Adipocyte (in vitro differentiated cells): Measurements from ENCODE around the gene TXNDC5.
"Not testable (repeated sequence)": the region's sequence is repeated elsewhere in the genome, so short reads cannot be mapped to it uniquely, and the experiment has no call there.

Source experiments
- DNase-seq: peaks from one replicate; pipeline ENCODE4 v3.0.0-alpha.2; 2015; ENCODE audit warnings: low read depth
- H3K27me3 ChIP-seq: replicated peaks from 2 replicates; pipeline ENCODE4 v1.7.0; 2013; ENCODE audit warnings: mild to moderate bottlenecking, low read length, moderate library complexity; ENCODE audit not compliant: control insufficient read depth, insufficient read depth
- H3K36me3 ChIP-seq: 2 replicates; pipeline ENCODE4 v1.7.0; 2013; ENCODE audit warnings: low read length, mild to moderate bottlenecking, moderate library complexity; ENCODE audit not compliant: control insufficient read depth, insufficient read depth, severe bottlenecking
- H3K4me1 ChIP-seq: 2 replicates; pipeline ENCODE4 v1.7.0; 2013; ENCODE audit warnings: mild to moderate bottlenecking, low read length, moderate library complexity; ENCODE audit not compliant: control insufficient read depth, insufficient read depth
- H3K4me3 ChIP-seq: 2 replicates; pipeline ENCODE4 v1.7.0; 2013; ENCODE audit warnings: mild to moderate bottlenecking, low read length, moderate library complexity
- H3K9ac ChIP-seq: 2 replicates; pipeline ENCODE4 v1.7.0; 2013; ENCODE audit warnings: mild to moderate bottlenecking, low read length, moderate library complexity
- H3K9me3 ChIP-seq: 2 replicates; pipeline ENCODE4 v1.7.0; 2013; ENCODE audit warnings: mild to moderate bottlenecking, low read length, moderate library complexity; ENCODE audit not compliant: control insufficient read depth

TXNDC5 gene

GRCh38 chr6:7893342-7893741, 17.2 kb downstream of the TXNDC5 start:
- Histone ChIP-seq H3K9ac (no peak overlapping the region), H3K4me1 (no peaks in the 10 kb centered on the region), H3K9me3 (no peaks in the 10 kb centered on the region), H3K27me3 (no peaks in the 10 kb centered on the region), H3K4me3 (no peak overlapping the region), H3K36me3 (peaks cover 100% of the 10 kb centered on the region)
- DNase-seq = no peak

DNA sequence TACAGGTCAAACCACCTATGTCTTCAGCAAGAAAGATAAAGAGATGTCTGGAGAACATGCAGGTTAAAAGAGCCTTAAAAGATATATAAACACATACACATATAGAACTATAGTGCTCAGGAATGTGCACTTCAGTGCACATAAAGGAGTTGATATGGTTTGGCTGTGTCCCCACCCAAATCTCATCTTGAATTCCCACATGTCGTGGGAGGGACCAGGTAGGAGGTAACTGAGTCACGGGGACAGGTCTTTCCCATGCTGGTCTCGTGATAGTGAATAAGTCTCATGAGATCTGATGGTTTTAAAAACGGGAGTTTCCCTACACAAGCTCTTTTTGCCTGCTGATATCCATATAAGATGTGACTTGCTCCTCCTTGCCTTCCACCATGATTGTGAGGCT, 18.2 kb downstream of the TXNDC5 start:
- DNase-seq, H3K4me1 ChIP-seq, H3K27me3 ChIP-seq, H3K4me3 ChIP-seq, H3K9ac ChIP-seq, H3K9me3 ChIP-seq: not testable (repeated sequence)
- H3K36me3 ChIP-seq = peaks cover 100% of the 10 kb centered on the region

GRCh38 chr6:7891078-7891872, 19.3 kb downstream of the TXNDC5 start:
- Histone ChIP-seq H3K9me3 (no peaks in the 10 kb centered on the region), H3K9ac (no peak overlapping the region), H3K4me3 (no peak overlapping the region), H3K36me3 (peaks cover 100% of the 10 kb centered on the region), H3K27me3 (no peaks in the 10 kb centered on the region), H3K4me1 (no peaks in the 10 kb centered on the region)
- DNase-seq = no peak

DNA sequence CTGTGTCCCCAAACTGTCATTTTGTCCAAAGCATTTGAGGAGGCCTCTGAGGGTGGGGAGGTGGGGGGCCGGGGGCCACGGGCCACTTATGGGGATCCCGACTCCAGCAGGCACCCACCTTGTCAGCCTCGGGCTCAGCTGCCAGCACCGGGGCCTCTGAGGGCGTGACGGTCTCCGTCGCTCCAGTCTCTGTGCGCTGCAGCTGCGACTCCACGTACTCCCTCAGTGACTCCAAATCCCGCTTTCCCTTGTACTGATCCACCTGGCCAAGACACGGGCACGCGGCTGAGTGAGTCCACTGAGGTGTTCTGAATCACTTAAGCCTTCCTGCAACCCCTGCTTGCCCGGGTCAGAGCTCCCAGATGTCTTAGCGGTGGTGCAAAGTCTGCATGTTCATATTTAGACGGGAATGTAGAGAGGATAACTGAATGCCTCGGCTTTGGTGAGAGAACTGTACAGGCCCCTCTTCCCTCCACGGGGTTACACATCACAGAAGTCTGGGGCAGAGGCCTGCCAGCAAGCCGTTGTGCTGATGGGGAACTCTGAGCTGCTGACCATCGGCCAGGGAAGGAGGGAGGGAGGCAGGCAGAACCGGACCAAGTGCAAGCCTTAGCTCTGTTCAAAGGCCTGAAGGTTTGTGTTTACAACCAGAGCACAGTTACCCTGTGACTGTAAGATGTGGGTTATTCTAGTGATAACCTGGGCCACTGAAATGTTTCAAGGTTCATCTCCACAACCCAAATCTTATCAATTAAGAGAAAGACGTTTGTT, 21.8 kb downstream of the TXNDC5 start:
- Histone ChIP-seq H3K9me3 (no peaks in the 10 kb centered on the region), H3K36me3 (peaks cover 100% of the 10 kb centered on the region), H3K4me1 (no peaks in the 10 kb centered on the region), H3K27me3 (no peaks in the 10 kb centered on the region), H3K9ac (no peak overlapping the region), H3K4me3 (no peak overlapping the region)
- DNase-seq = no peak

GRCh38 chr6:7887278-7887991, 23.2 kb downstream of the TXNDC5 start:
- Histone ChIP-seq H3K9me3 (no peaks in the 10 kb centered on the region), H3K4me3 (no peak overlapping the region), H3K4me1 (no peaks in the 10 kb centered on the region), H3K36me3 (peaks cover 100% of the 10 kb centered on the region), H3K27me3 (no peaks in the 10 kb centered on the region), H3K9ac (no peak overlapping the region)
- DNase-seq = no peak

DNA sequence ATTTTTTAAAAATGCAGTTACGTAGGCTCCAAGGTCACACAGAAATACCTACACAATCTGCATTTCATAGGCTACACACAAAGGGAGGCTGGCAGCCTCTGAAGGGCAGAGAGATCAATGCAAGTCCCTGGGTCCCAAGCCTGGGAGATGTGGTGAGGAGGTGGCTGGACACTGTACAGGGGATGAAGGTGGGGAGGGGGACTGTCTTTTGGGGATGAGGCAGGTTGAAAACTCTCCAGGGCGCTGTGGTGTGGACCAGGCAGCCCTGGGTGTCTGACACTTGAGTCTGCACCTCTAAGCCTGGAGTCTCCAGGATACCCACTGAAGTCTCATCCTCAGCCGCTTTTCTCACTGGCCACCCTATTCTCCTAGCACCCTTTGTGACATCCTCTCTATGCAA, 24.5 kb downstream of the TXNDC5 start:
- no peak for DNase-seq
- no peak overlapping the region for H3K9ac ChIP-seq
- H3K4me1 ChIP-seq = no peaks in the 10 kb centered on the region
- no peaks in the 10 kb centered on the region for H3K27me3 ChIP-seq
- no peak overlapping the region for H3K4me3 ChIP-seq
- H3K36me3 ChIP-seq = peaks cover 99% of the 10 kb centered on the region
- no peaks in the 10 kb centered on the region for H3K9me3 ChIP-seq

GRCh38 chr6:7883381-7883780, 27.2 kb downstream of the TXNDC5 start:
- Histone ChIP-seq H3K36me3 (peaks cover 90% of the 10 kb centered on the region), H3K4me3 (no peak overlapping the region)

DNA sequence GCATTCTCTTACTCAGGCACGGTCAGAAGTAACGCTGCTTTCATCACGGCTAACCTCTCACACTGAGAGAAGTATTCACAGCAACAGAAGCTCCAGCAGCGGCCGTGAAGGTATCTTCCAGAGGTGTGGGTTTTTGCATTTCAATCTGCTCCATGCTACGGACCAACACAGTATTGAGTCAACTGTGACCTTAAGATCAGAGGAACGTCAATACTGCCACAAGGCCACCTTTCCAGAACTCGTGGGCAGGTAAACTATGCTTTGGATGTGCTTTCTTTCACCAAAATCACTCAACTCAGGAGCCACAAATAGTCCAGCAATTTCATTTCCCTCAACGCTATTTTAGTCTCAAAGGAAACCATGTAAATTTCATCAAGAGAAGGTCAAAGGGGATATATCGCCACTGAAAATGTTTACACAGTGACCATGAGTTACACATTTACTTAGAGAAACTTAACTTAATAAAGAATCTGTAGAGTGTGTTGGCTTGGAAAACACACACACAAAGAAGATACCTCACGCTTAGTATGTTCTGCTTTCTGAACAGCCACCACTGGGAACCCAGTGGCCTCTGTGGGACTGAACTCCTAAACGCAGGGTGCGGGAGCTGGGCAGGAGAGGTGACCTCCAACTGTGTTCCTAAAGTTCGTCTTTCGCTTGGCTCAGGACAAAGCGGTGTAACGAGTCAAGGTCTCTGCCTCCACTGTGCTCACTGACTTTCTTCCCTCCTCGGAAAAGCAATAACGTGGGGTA, 27.9 kb downstream of the TXNDC5 start:
- no peaks in the 10 kb centered on the region for H3K4me1 ChIP-seq
- H3K36me3 ChIP-seq = peaks cover 83% of the 10 kb centered on the region
- no peaks in the 10 kb centered on the region for H3K9me3 ChIP-seq
- H3K4me3 ChIP-seq = no peak overlapping the region
- no peak for DNase-seq
- no peaks in the 10 kb centered on the region for H3K27me3 ChIP-seq
- no peak overlapping the region for H3K9ac ChIP-seq

More at GRCh38 chr6:7883381-7883780, 27.2 kb downstream of the TXNDC5 start:
- Histone ChIP-seq H3K27me3 (no peaks in the 10 kb centered on the region), H3K9me3 (no peaks in the 10 kb centered on the region), H3K4me1 (no peaks in the 10 kb centered on the region), H3K9ac (no peak overlapping the region)
- no peak for DNase-seq

DNA sequence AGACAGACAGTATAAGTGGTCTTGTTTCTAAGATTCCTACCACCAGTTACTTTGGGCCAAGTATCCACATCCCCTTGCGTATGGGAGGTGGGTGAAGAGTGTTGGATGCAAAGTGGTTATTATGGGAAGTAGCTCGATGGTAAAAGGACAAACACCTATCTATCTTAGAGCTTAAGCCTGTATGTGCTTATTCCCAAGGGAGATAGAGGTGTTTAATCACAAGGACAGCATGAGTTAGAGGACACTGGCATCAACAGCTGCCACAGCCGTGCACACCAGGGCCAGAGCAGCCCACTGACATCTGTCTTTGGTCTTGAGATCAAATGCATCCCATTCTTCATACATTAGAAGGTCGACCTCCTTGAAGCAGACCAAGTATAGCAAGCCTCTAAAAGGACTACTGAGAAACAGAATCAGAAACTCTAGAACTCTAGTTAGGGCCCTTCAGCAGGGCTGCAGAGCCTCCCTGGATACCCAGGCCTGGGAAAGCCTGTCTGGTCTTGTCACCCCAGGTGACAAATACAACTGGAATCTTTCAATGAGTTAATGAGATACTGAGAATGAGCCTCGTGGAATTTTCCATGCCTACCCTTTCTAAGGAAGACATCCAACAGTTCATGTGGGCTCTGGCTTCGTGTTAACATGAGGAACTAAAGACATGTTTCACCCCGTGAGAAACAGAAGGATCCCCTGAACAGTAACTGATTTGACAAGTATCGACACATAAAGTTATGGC, 28.7 kb downstream of the TXNDC5 start:
- no peaks in the 10 kb centered on the region for H3K27me3 ChIP-seq
- H3K4me3 ChIP-seq = no peak overlapping the region
- H3K9me3 ChIP-seq = no peaks in the 10 kb centered on the region
- H3K4me1 ChIP-seq = no peaks in the 10 kb centered on the region
- H3K36me3 ChIP-seq = peaks cover 75% of the 10 kb centered on the region
- DNase-seq = no peak
- no peak overlapping the region for H3K9ac ChIP-seq

GRCh38 chr6:7880718-7881107, 29.9 kb downstream of the TXNDC5 start:
- Histone ChIP-seq H3K36me3 (peaks cover 63% of the 10 kb centered on the region), H3K4me3 (no peak overlapping the region), H3K4me1 (no peaks in the 10 kb centered on the region), H3K27me3 (no peaks in the 10 kb centered on the region), H3K9ac (no peak overlapping the region), H3K9me3 (no peaks in the 10 kb centered on the region)
- no peak for DNase-seq
